GM19395 (cell line): ENCODE results near the gene DIDO1.
"Not testable (repeated sequence)": the region's sequence is repeated elsewhere in the genome, so short reads cannot be mapped to it uniquely, and the experiment has no call there.

Source experiments
- ATAC-seq: cut with Tn5 transposase; IDR thresholded peaks from one replicate; pipeline ENCODE4 v1.9.1; 2021; ENCODE audit warnings: mild to moderate bottlenecking, moderate library complexity; ENCODE audit not compliant: unreplicated experiment

DIDO1 gene

GRCh38 chr20:62880935-62881661 lies 45.2 kb downstream of the DIDO1 start:
- ATAC-seq = no peak

GRCh38 chr20:62880147-62880934 lies 46.0 kb downstream of the DIDO1 start:
- no peak for ATAC-seq

DNA sequence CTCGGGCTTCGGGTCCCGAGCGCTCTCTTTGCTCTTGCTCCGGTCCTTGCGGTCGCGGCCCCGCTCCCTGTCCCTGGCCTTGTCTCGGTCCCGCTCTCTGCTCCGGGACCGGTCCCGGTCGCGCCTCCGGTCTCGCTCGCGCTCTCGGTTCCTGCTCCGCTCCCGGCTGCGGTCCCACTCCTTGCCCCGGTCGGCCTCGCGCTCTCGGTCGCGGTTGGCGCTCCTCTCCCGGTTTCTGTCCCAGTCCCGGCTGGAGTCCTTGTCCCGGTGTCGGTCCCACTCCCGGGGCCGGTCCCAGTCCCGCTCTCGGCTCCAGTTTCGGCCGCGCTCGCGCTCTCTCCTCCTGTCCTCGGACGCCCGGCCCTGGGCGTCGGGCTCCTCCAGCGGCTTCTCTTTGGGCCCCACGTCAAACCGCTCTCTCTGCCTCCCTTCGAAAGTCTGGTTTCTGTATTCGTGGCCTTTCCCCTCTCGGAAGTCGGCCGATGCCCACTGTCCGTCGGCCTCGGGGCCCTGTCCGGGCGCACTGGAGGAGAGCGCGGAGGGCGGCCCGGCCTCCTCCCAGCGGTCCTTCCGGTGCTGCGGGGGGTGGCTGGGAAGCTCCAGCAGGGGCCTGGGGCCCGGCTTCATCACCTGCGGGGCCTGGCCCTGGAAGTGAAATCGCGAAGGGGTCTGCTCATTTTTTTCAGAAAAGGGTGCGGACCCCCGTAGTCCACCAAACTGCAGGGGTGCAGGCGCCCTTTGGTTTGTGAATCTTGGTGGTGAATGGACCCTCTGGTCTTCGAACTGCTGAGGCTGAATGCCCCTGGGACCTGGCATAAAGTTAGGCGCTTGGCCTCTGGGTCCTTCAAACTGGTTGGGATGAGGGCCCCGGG lies 46.8 kb downstream of the DIDO1 start:
- ATAC-seq = no peak

DNA sequence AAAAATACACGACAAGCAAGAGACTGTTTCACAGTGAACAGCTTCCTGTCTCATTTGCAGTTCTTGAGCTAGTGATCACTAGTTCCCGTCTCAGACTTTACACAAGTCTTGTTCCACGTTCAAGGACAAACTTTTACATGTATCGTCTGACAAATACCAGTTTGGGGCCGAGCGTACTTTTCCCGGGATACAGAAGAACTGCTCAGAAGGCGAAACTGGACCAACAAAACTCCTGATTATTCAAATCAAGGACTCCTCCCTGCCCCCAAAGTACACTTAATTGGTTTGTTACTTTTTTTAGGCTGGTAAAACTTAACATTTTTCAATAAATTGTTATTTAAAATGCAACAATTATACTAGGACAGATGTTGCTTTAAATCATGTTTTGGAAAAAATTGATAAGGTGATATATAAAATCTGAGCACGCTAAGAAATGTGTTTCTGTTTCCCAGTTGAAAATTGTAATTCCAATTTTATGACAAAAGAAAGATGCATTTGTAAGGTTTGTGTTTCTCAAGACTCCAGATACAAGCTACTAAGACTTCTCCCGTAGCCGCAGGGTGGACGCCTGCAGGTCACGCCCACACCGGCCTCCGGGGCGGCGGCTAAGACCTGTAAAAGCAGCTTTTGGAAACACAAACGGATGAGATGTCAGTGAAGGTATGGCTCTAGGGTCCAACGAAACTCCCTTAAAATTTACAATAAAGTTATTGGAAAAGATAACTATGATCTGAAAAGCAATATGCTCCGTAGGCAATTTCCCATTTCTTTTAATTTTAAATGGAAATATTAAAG lies 47.9 kb downstream of the DIDO1 start:
- no peak for ATAC-seq

DNA sequence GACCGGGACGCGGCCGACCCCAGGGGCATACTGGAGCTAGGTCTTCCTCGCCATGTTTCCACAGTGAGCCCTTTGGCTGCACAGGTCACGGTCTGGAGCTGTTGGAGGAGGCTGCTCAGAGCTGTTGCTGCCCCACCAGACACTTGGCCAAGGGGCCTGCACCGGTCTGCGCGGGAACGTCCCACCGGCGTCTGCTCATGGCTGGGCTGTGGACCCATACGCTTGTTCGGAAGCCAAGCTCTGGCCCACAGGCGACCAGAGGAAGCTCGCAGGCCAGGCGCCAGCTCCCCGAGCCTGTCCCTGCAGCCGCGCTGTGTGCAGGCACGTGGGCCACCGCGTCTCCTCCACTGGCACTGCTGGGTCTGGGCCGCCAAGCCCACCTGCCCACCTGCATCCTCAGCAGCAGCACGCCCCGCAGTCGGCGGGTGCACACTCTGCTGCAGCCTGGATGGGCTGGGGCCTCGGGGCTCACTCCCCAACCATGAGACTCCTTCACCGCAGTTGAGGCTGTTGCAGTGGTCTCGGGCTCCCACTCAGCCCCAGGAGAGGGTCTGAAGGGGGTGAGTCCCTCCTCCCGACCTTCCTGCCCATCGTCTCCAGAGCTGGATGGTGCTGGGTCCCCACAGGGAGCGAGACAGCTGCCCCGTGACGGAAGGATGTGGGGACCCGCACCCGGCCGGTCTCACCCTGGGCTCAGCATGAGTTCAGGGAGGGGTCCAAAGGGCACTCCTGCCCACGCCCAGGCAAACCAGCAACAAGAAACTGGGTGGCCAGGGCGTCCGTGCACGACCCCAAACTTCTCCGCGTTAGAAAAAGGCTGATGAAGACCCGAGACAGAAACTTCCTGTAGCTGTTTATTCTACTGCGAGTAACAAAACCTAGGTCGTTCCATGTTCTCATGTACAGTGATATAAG lies 49.1 kb downstream of the DIDO1 start:
- ATAC-seq = no peak

DNA sequence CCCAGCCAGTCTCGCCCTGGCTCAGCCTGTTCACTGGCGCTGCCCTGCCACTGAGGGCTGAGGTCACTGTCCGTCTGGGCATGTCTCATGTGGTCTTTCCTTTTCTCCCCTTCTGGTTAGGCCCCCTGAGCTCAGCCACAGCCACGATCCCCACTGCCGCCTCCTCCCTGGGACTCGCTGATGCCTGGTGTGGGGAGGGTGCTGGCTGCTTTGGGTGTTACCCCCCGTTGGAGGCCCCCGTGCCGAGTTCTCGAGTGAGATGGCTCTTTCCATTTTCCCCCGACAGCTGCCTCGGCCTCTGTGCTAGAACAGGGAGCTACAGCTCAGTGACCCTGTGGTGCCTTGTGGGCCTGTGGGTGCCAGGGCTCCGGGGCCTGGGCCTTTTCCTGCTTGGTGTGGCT lies 49.8 kb downstream of the DIDO1 start:
- ATAC-seq = no peak

- no peak for ATAC-seq
These were observed 50.6 kb downstream of the DIDO1 start for GRCh38 chr20:62875419-62876361.

DNA sequence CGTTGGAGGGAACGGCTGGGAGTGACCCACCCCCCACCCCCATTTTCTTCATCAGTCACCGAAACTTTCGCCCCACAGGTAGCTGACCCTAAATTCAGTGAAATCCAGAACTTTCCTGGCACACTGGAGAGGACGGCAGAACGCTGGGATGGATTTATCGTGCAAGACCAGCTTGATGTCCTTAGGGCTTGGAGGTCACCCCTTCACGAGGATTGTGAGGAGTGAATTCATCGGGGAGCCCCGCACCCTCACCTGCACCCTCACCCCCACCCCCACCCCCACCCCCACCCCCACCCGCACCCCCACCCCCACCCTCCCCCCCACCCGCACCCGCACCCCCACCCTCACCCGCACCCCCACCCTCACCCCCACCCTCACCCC lies 51.4 kb downstream of the DIDO1 start:
- ATAC-seq = no peak

- ATAC-seq = not testable (repeated sequence)
These were observed 52.6 kb downstream of the DIDO1 start for GRCh38 chr20:62873681-62874031.

GRCh38 chr20:62873280-62873679 lies 53.0 kb downstream of the DIDO1 start:
- ATAC-seq = no peak

- ATAC-seq = no peak
These were observed 53.4 kb downstream of the DIDO1 start for GRCh38 chr20:62872862-62873261.

DNA sequence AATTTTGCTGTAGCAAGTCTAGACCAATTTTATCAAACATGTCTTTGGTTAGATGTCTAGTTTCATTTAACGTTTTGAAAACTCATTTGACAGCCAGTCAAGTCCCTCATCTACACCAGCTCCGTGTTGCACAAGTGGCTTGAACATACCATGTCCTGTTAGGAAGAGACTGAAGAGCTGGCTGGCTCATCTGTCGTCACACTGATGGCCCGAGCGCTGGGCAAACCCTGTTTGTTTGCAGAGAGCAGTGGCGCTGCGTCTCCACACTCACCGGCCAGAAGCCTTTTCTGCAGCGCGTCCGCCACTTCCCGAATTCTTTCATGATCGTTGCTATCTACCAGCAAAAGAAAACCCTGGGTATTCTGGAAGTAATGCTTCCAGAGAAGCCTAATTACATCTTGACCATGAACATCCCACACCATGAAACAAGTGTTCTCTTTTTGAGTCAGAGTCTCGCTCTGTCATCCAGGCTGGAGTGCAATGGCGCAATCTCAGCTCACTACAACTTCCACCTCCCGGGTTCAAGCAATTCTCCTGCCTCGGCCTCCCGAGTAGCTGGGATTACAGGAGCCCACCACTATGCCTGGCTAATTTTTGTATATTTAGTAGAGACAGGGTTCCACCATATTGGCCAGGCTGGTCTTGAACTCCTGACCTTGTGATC lies 54.0 kb downstream of the DIDO1 start:
- ATAC-seq = no peak

DNA sequence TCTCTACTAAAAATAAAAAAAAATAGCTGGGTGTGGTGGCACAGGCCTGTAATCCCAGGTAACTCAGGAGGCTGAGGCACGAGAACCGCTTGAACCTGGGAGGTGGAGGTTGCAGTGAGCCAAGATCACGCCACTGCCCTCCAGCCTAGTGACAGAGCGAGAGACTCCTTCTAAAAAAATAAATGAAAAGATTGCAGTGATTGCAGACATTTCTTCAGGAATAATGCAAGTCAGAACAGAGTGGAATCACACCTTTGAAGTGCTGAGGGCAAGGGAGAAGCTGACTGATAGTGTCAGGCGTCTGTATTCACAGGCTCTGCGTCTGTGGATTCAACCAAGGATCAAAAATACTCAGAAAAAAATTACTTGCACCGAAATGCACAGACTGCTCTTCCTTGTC lies 62.1 kb downstream of the DIDO1 start:
- no peak for ATAC-seq

GRCh38 chr20:62861726-62862336 lies 64.5 kb downstream of the DIDO1 start, which contains the start of gene TCFL5:
Gene TCFL5, minus strand, starts transcription at chr20:62861822. Its CDS starts 152 bp downstream, at chr20:62861670.
- peak; percentile 63 for ATAC-seq

DNA sequence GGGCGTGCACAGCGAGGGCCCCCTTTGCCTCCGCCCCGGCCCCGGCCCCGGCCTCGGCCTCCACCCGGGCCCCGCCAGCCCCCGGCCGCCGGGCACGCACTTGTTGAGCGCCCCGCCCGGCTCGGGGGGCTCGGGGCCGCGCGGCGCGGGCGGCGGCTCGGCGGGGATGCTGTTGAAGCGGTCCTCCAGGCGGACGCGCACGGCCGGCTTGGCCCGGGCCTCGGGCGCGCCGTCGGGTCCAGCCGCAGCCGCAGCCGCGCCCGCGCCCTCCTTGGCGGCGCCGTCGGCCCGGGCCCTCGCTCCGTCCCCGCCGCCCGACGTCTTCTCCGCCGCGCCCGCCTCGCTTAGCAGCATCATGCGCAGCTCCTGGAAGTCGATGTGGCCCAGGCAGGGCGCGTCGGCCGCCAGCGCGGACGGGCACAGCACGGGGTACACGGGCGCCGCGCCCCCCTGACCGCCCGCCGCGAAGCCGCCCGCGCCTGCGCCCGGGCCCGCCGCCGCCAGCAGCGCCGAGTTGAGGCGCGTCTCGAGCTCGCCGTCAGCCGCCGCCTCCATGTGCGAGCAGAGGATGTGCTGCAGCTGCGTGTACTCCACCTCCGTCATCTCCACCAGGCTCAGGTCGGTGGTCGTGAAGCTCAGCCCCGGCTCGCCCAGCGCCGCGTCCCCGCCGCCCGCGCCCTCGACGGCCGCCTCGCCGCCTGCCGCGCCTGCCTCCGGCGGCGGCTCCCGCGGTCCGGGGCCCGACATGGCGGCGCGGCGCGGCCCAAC lies 65.2 kb downstream of the DIDO1 start:
- ATAC-seq = peak; percentile 30

DNA sequence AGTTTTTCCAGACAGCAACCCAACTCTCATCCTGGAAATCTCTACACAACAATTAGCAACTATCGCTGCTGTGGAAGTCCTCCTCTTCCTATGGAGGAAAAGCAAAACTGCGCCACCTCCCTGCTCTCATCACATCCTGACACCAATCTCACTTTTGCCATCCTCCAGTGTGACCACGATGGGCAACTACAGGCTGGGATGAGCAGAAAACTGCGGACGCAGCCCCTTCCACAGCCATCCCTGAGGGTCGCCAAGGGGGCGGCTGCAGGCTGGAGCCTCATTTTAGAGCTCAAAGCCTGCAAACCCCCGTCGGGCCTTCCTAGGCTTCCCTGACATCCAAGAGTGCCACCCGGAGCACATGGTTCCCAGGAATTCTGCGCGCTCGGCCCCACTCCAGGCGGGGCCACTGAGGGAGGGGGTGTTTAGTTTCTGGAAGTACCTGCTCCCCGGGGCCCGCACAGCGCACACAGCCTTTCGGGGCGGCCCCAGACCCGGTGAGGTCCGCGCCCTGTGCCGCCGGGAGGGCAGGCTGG lies 65.8 kb downstream of the DIDO1 start:
- ATAC-seq = no peak

GRCh38 chr20:62859721-62860120 lies 66.6 kb downstream of the DIDO1 start:
- no peak for ATAC-seq
